Fibroblast of pulmonary artery (primary cell): ENCODE results near the gene FGD2.
A peak's percentile ranks its signal among the peaks of the same experiment; 100 is the strongest.

ENCODE experiments used
- DNase-seq: peaks from one replicate; pipeline ENCODE4 v3.0.0-alpha.2; 2010; ENCODE audit warnings: low read depth
- H3K4me3 ChIP-seq: replicated peaks from 2 replicates; pipeline ENCODE4 v1.5.1; 2011; ENCODE audit warnings: low read depth, mild to moderate bottlenecking, control low read depth, low read length, moderate library complexity
- CTCF ChIP-seq: IDR thresholded peaks from 2 replicates; pipeline ENCODE4 v1.5.1; 2011; ENCODE audit warnings: mild to moderate bottlenecking, control low read depth, low read length, inconsistent platforms; ENCODE audit errors: missing control alignments

The FGD2 gene

GRCh38 chr6:37027811-37028469, 22.5 kb downstream of the FGD2 start:
- TF ChIP-seq CTCF: no peak
- H3K4me3 ChIP-seq: no peak overlapping the region
- no peak for DNase-seq

GRCh38 chr6:37029249-37029971, 24.0 kb downstream of the FGD2 start:
- no peak overlapping the region for H3K4me3 ChIP-seq
- DNase-seq: peak; percentile 93
- TF ChIP-seq CTCF: peak; percentile 83

DNA sequence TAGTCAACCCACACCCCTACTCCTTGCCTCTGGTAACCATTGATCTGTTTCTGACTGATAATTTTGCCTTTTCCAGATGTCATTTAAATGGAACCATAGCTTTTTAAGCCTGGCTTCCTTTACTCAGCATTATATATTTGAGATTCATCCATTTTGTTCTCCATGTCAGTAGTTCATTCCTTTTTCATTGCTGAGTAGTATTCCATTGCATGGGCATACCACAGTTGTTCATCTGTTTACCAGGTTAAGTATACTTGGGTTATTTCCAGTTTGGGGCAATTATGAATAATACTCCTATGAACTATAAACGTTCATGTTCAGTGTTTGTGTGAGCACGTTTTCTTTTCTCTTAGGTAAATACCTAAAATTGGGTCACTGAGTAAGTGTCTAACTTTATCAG, 25.1 kb downstream of the FGD2 start:
- TF ChIP-seq CTCF: no peak
- H3K4me3 ChIP-seq: no peak overlapping the region
- DNase-seq: no peak

GRCh38 chr6:37032239-37032638, 26.8 kb downstream of the FGD2 start:
- no peak overlapping the region for H3K4me3 ChIP-seq
- no peak for DNase-seq
- no peak for TF ChIP-seq CTCF

DNA sequence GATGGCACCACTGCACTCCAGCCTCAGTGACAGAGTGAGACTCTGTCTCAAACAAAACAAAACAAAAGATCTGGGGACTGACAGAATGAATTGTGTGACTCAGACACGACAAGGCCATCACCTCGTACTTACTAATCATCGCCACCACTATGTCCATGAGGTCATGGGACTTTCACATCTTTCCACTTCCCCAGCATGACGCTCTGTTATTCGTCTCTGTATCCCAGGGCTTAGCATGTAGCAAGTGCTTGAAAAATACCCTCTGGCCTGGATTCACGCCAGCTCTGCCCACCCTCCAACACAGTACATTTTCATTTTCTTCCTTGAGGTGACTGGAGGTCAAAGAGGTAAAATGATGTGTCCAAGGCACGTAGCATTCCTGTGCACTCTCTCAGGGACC, 27.8 kb downstream of the FGD2 start:
- H3K4me3 ChIP-seq: no peak overlapping the region
- DNase-seq: no peak
- TF ChIP-seq CTCF: no peak

DNA sequence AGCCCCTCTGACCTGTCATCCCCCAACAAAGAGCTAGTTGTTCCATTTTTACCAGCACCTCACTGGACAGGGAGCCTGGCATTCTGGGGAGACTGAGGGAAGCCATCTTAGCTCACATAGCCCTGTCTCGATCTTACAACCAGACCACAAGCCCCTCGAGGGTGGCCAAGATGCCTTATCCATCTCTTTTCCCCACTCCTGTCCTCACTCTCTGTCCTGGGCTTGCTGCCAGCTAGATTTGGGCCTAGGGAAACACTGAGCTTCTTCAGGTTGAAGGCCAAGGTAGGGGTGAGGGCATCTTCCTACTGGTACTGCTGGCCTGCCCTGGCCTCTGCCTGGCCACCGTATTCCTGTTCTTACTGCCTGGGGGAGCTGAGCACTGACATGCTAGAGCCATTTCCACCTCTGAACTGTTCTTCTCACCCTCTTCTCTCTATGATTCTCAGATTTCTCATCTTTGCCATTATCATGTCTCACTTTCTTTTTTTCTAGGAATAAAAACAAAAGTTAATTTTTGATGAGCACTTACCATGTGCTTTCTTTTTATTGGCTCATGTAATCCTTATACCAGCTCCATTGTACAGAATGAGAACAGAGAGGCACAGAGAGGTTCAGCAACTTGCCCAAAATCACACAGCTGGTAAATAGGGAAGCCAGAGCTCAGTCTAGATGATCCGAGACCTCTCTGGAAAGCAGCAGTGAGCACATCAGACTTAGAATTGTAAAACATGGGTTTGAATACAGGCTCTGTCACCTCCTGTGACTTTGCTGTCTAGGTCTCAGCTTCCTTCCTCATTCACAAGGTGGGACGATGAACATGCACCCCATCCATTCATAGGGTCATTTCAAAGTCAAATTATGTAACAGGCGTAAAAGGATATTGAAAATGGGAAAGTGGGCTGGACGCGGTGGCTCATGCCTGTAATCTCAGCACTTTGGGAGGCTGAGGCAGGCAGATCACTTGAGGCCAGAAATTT, 28.7 kb downstream of the FGD2 start:
- TF ChIP-seq CTCF: no peak
- no peak for DNase-seq
- H3K4me3 ChIP-seq: no peak overlapping the region
